ENCODE measurements around the gene PARM1.

PARM1 gene

GRCh38 chr4:74932832-74933561, at the start of gene PARM1:
Gene PARM1 (plus strand): TSS chr4:74933116. CDS start chr4:74933328, 212 bp downstream.
- peak within 1 kb of the TSS; percentile 90 for H3K4me3 ChIP-seq (ENCODE audit: low read length)
- no peaks in the 10 kb centered on the region for H3K9me3 ChIP-seq (ENCODE audit: control insufficient read depth, low read length)
- peak within 1 kb of the TSS; percentile 83 for H3K9ac ChIP-seq (ENCODE audit: low read length)
- H3K4me1 ChIP-seq (ENCODE audit: control insufficient read depth, insufficient read depth, low read length), result peaks cover 26% of the 10 kb centered on the region
- no peaks in the 10 kb centered on the region for H3K36me3 ChIP-seq (ENCODE audit: control insufficient read depth, insufficient read depth, low read length, severe bottlenecking)
- H3K27me3 ChIP-seq (replicated peaks; ENCODE audit: control insufficient read depth, insufficient read depth, low read length), result peaks cover 20% of the 10 kb centered on the region
- DNase-seq (ENCODE audit: low read depth), result peak; percentile 78

- H3K27me3 ChIP-seq (replicated peaks; ENCODE audit: control insufficient read depth, insufficient read depth, low read length), result peaks cover 7% of the 10 kb centered on the region
- peaks cover 10% of the 10 kb centered on the region for H3K4me1 ChIP-seq (ENCODE audit: control insufficient read depth, insufficient read depth, low read length)
- H3K4me3 ChIP-seq (ENCODE audit: low read length), result no peak overlapping the region
- no peak overlapping the region for H3K9ac ChIP-seq (ENCODE audit: low read length)
- no peaks in the 10 kb centered on the region for H3K36me3 ChIP-seq (ENCODE audit: control insufficient read depth, insufficient read depth, low read length, severe bottlenecking)
- no peak for DNase-seq (ENCODE audit: low read depth)
- peaks cover 2% of the 10 kb centered on the region for H3K9me3 ChIP-seq (ENCODE audit: control insufficient read depth, low read length)
Observed at GRCh38 chr4:74884266-74884665, 48.6 kb upstream of the PARM1 start.

- Histone ChIP-seq H3K36me3 (ENCODE audit: control insufficient read depth, insufficient read depth, low read length, severe bottlenecking) (no peaks in the 10 kb centered on the region), H3K9ac (ENCODE audit: low read length) (no peak overlapping the region), H3K9me3 (ENCODE audit: control insufficient read depth, low read length) (peaks cover 2% of the 10 kb centered on the region), H3K27me3 (replicated peaks; ENCODE audit: control insufficient read depth, insufficient read depth, low read length) (peaks cover 2% of the 10 kb centered on the region), H3K4me1 (ENCODE audit: control insufficient read depth, insufficient read depth, low read length) (peaks cover 12% of the 10 kb centered on the region), H3K4me3 (ENCODE audit: low read length) (no peak overlapping the region)
- peak; percentile 10 for DNase-seq (ENCODE audit: low read depth)
Observed at GRCh38 chr4:74886484-74886883, 46.4 kb upstream of the PARM1 start.

- peaks cover 2% of the 10 kb centered on the region for H3K9me3 ChIP-seq (ENCODE audit: control insufficient read depth, low read length)
- peaks cover 12% of the 10 kb centered on the region for H3K4me1 ChIP-seq (ENCODE audit: control insufficient read depth, insufficient read depth, low read length)
- H3K36me3 ChIP-seq (ENCODE audit: control insufficient read depth, insufficient read depth, low read length, severe bottlenecking), result no peaks in the 10 kb centered on the region
- H3K9ac ChIP-seq (ENCODE audit: low read length), result no peak overlapping the region
- H3K27me3 ChIP-seq (replicated peaks; ENCODE audit: control insufficient read depth, insufficient read depth, low read length), result peaks cover 3% of the 10 kb centered on the region
- no peak overlapping the region for H3K4me3 ChIP-seq (ENCODE audit: low read length)
- DNase-seq (ENCODE audit: low read depth), result no peak
Observed at GRCh38 chr4:74890341-74890740, 42.6 kb upstream of the PARM1 start.

- H3K4me3 ChIP-seq (ENCODE audit: low read length), result no peak overlapping the region
- peaks cover 3% of the 10 kb centered on the region for H3K27me3 ChIP-seq (replicated peaks; ENCODE audit: control insufficient read depth, insufficient read depth, low read length)
- no peaks in the 10 kb centered on the region for H3K36me3 ChIP-seq (ENCODE audit: control insufficient read depth, insufficient read depth, low read length, severe bottlenecking)
- H3K9ac ChIP-seq (ENCODE audit: low read length), result no peak overlapping the region
- H3K4me1 ChIP-seq (ENCODE audit: control insufficient read depth, insufficient read depth, low read length), result peaks cover 12% of the 10 kb centered on the region
- peaks cover 2% of the 10 kb centered on the region for H3K9me3 ChIP-seq (ENCODE audit: control insufficient read depth, low read length)
- no peak for DNase-seq (ENCODE audit: low read depth)
Observed at GRCh38 chr4:74891037-74891436, 41.9 kb upstream of the PARM1 start.

- DNase-seq (ENCODE audit: low read depth), result no peak
- H3K27me3 ChIP-seq (replicated peaks; ENCODE audit: control insufficient read depth, insufficient read depth, low read length), result peaks cover 3% of the 10 kb centered on the region
- H3K9ac ChIP-seq (ENCODE audit: low read length), result no peak overlapping the region
- H3K4me1 ChIP-seq (ENCODE audit: control insufficient read depth, insufficient read depth, low read length), result peaks cover 2% of the 10 kb centered on the region
- H3K9me3 ChIP-seq (ENCODE audit: control insufficient read depth, low read length), result no peaks in the 10 kb centered on the region
- H3K4me3 ChIP-seq (ENCODE audit: low read length), result no peak overlapping the region
- no peaks in the 10 kb centered on the region for H3K36me3 ChIP-seq (ENCODE audit: control insufficient read depth, insufficient read depth, low read length, severe bottlenecking)
Observed at GRCh38 chr4:74893171-74893570, 39.7 kb upstream of the PARM1 start.

- no peaks in the 10 kb centered on the region for H3K4me1 ChIP-seq (ENCODE audit: control insufficient read depth, insufficient read depth, low read length)
- H3K9me3 ChIP-seq (ENCODE audit: control insufficient read depth, low read length), result no peaks in the 10 kb centered on the region
- H3K36me3 ChIP-seq (ENCODE audit: control insufficient read depth, insufficient read depth, low read length, severe bottlenecking), result no peaks in the 10 kb centered on the region
- H3K9ac ChIP-seq (ENCODE audit: low read length), result no peak overlapping the region
- no peak overlapping the region for H3K4me3 ChIP-seq (ENCODE audit: low read length)
- no peak for DNase-seq (ENCODE audit: low read depth)
- peaks cover 3% of the 10 kb centered on the region for H3K27me3 ChIP-seq (replicated peaks; ENCODE audit: control insufficient read depth, insufficient read depth, low read length)
Observed at GRCh38 chr4:74896595-74896994, 36.3 kb upstream of the PARM1 start.

GRCh38 chr4:74897386-74897785, 35.5 kb upstream of the PARM1 start:
- DNase-seq (ENCODE audit: low read depth), result no peak
- no peaks in the 10 kb centered on the region for H3K4me1 ChIP-seq (ENCODE audit: control insufficient read depth, insufficient read depth, low read length)
- no peak overlapping the region for H3K9ac ChIP-seq (ENCODE audit: low read length)
- no peaks in the 10 kb centered on the region for H3K36me3 ChIP-seq (ENCODE audit: control insufficient read depth, insufficient read depth, low read length, severe bottlenecking)
- H3K27me3 ChIP-seq (replicated peaks; ENCODE audit: control insufficient read depth, insufficient read depth, low read length), result peaks cover 3% of the 10 kb centered on the region
- H3K9me3 ChIP-seq (ENCODE audit: control insufficient read depth, low read length), result no peaks in the 10 kb centered on the region
- H3K4me3 ChIP-seq (ENCODE audit: low read length), result no peak overlapping the region

- no peak for DNase-seq (ENCODE audit: low read depth)
- no peak overlapping the region for H3K4me3 ChIP-seq (ENCODE audit: low read length)
- H3K9ac ChIP-seq (ENCODE audit: low read length), result no peak overlapping the region
- H3K9me3 ChIP-seq (ENCODE audit: control insufficient read depth, low read length), result no peaks in the 10 kb centered on the region
- no peaks in the 10 kb centered on the region for H3K36me3 ChIP-seq (ENCODE audit: control insufficient read depth, insufficient read depth, low read length, severe bottlenecking)
- H3K4me1 ChIP-seq (ENCODE audit: control insufficient read depth, insufficient read depth, low read length), result no peaks in the 10 kb centered on the region
- no peaks in the 10 kb centered on the region for H3K27me3 ChIP-seq (replicated peaks; ENCODE audit: control insufficient read depth, insufficient read depth, low read length)
Observed at GRCh38 chr4:74900862-74901261, 32.1 kb upstream of the PARM1 start.

- DNase-seq (ENCODE audit: low read depth), result no peak
- no peak overlapping the region for H3K9ac ChIP-seq (ENCODE audit: low read length)
- H3K4me3 ChIP-seq (ENCODE audit: low read length), result no peak overlapping the region
- no peaks in the 10 kb centered on the region for H3K36me3 ChIP-seq (ENCODE audit: control insufficient read depth, insufficient read depth, low read length, severe bottlenecking)
- H3K9me3 ChIP-seq (ENCODE audit: control insufficient read depth, low read length), result no peaks in the 10 kb centered on the region
- no peaks in the 10 kb centered on the region for H3K27me3 ChIP-seq (replicated peaks; ENCODE audit: control insufficient read depth, insufficient read depth, low read length)
- no peaks in the 10 kb centered on the region for H3K4me1 ChIP-seq (ENCODE audit: control insufficient read depth, insufficient read depth, low read length)
Observed at GRCh38 chr4:74904509-74905065, 28.3 kb upstream of the PARM1 start.

- H3K27me3 ChIP-seq (replicated peaks; ENCODE audit: control insufficient read depth, insufficient read depth, low read length), result no peaks in the 10 kb centered on the region
- H3K4me1 ChIP-seq (ENCODE audit: control insufficient read depth, insufficient read depth, low read length), result no peaks in the 10 kb centered on the region
- H3K9ac ChIP-seq (ENCODE audit: low read length), result no peak overlapping the region
- no peak overlapping the region for H3K4me3 ChIP-seq (ENCODE audit: low read length)
- no peaks in the 10 kb centered on the region for H3K9me3 ChIP-seq (ENCODE audit: control insufficient read depth, low read length)
- no peaks in the 10 kb centered on the region for H3K36me3 ChIP-seq (ENCODE audit: control insufficient read depth, insufficient read depth, low read length, severe bottlenecking)
- no peak for DNase-seq (ENCODE audit: low read depth)
Observed at GRCh38 chr4:74906771-74907170, 26.1 kb upstream of the PARM1 start.

Data from adipocyte (in vitro differentiated cells).